Endothelial cell of umbilical vein (primary cell): Measurements from ENCODE around the gene ANGEL1.

Experiments
- POLR2A ChIP-seq: IDR thresholded peaks from 2 replicates; pipeline ENCODE4 v1.6.1; 2012; ENCODE audit warnings: low read depth, mild to moderate bottlenecking, control low read depth, low read length
- TF ChIP-seq, protein P1 (sequence below), 2 donors: IDR thresholded peaks; 1 replicate in 1 of 2; 2 replicates in 1 of 2; pipeline ENCODE4 v1.5.1; 2011; ENCODE audit warnings: low read length in 2 of 2, mild to moderate bottlenecking in 2 of 2, moderate library complexity in 2 of 2, control low read depth in 1 of 2, inconsistent platforms in 1 of 2, low read depth in 1 of 2; ENCODE audit not compliant: insufficient read depth in 1 of 2; ENCODE audit errors: extremely low read depth in 1 of 2

DNA sequence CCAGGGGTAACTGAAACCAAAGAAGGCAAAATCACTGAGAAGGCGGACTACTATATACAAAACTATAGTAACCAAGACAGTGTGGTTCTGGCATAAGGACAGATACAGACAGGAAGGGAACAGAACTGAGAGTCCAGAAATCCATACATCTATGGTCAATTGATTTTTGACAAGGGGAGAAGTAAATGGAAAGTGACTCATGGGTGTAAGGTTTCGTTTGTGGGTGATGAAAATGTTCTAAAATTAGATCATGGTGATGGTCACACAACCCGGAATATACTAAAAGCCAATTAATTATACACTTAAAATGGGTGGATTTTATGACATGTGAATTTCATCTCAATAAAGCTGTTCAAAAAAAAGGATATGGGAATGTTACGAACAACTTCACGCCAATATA lies 18.7 kb downstream of the ANGEL1 start:
- TF ChIP-seq, protein P1, sequence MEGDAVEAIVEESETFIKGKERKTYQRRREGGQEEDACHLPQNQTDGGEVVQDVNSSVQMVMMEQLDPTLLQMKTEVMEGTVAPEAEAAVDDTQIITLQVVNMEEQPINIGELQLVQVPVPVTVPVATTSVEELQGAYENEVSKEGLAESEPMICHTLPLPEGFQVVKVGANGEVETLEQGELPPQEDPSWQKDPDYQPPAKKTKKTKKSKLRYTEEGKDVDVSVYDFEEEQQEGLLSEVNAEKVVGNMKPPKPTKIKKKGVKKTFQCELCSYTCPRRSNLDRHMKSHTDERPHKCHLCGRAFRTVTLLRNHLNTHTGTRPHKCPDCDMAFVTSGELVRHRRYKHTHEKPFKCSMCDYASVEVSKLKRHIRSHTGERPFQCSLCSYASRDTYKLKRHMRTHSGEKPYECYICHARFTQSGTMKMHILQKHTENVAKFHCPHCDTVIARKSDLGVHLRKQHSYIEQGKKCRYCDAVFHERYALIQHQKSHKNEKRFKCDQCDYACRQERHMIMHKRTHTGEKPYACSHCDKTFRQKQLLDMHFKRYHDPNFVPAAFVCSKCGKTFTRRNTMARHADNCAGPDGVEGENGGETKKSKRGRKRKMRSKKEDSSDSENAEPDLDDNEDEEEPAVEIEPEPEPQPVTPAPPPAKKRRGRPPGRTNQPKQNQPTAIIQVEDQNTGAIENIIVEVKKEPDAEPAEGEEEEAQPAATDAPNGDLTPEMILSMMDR (IDR thresholded peaks at IDR 0.05; ENCODE audit: extremely low read depth in 1 of 2, insufficient read depth in 1 of 2, low read depth in 1 of 2, low read length in 2 of 2) = no peak
- no peak for TF ChIP-seq POLR2A
